Adrenal gland (tissue), 12 donors: ENCODE data around the gene AEBP1. TPM values are rescaled to one million over a fixed set of nuclear protein-coding genes. Genes with fewer than 3 reads are reported as not detected.

Source experiments
- DNase-seq, 7 donors: peaks; one replicate each; pipeline ENCODE4 v3.0.0-alpha.2; 2019 to 2020
- H3K27ac ChIP-seq, 5 donors: fragments of 200-600 bp; sonication (generic) in 4 of 5; 1 replicate in 3 of 5; 2 replicates in 2 of 5; pipeline versions ENCODE4 v1.5.1 to v1.8.0; 2016 to 2020; ENCODE audit warnings: mild to moderate bottlenecking in 1 of 5
- H3K27me3 ChIP-seq: fragments of 200-600 bp; 2 replicates; pipeline ENCODE4 v1.8.0; 2021
- H3K36me3 ChIP-seq, 2 donors: fragments of 200-600 bp; replicated peaks in 1 of 2; 1 replicate in 1 of 2; 2 replicates in 1 of 2; pipeline versions ENCODE4 v1.5.1 to v1.8.0; 2018 to 2022
- H3K4me1 ChIP-seq, 2 donors: fragments of 200-600 bp; replicated peaks in 1 of 2; 1 replicate in 1 of 2; 2 replicates in 1 of 2; pipeline versions ENCODE4 v1.5.1 to v1.8.0; 2018 to 2021
- H3K4me3 ChIP-seq, 4 donors: fragments of 200-600 bp; sonication (generic) in 3 of 4; one replicate each; pipeline ENCODE4 v1.5.1; 2016 to 2018
- H3K9me3 ChIP-seq, 3 donors: fragments of 200-600 bp; sonication (generic) in 1 of 3; replicated peaks in 1 of 3; 1 replicate in 2 of 3; 2 replicates in 1 of 3; pipeline versions ENCODE4 v1.5.1 to v1.8.0; 2016 to 2021
- POLR2A ChIP-seq, 2 donors: fragments of 450-650 bp; IDR thresholded peaks; one replicate each; pipeline ENCODE4 v1.6.1; 2017; ENCODE audit warnings: antibody characterized with exemption in 2 of 2, mild to moderate bottlenecking in 2 of 2, moderate library complexity in 1 of 2
- WGBS, 4 donors: extraction: QIAGEN DNeasy Blood & Tissue Kit in 2 of 4; methylation state at CpG; one replicate each; pipeline versions ENCODE4 v1.1.5 to v1.1.7; 2013 to 2017; 5-methylcytosine and 5-hydroxymethylcytosine counted together
- intact Hi-C, 2 donors: fragments of 100-400 bp; cut with DNase I; formaldehyde crosslinking; loops; one replicate each; pipeline versions ENCODE4 v1.14.1 to v1.15.0; 2022 to 2023
- polyA plus RNA-seq, 3 donors: library from polyadenylated mRNA; stranded (reverse); fragments of 200-250 nt in 2 of 3; fragments of 350-450 nt in 1 of 3; fragmentation: Illumina TruSeq in 1 of 3; extraction: RNeasy Lipid Tissue Mini Kit (QIAGEN cat#74804) in 1 of 3; gene quantifications; one replicate each; pipeline ENCODE4 v1.2.3, GENCODE V29; 2013 to 2014
- total RNA-seq, 9 donors: library from RNA; depleted of rRNA in 4 of 9; stranded (reverse); fragments of >200 nt in 4 of 9; fragments of 120-200 nt in 1 of 9; fragmentation: NEBNext Ultra II Directional in 1 of 9; extraction: Animal tissue kit (Norgen Biotek cat#: 25700) in 1 of 9; gene quantifications; one replicate each; pipeline versions ENCODE4 v1.1.0 to v1.2.4, GENCODE V29; 2013 to 2023
- TF ChIP-seq, protein P1 (sequence below), 6 experiments: fragments of 450-650 bp in 4 of 6; fragments of 200-600 bp in 2 of 6; sonication (generic) in 1 of 6; IDR thresholded peaks; 1 replicate in 5 of 6; 2 replicates in 1 of 6; pipeline versions ENCODE4 v1.5.1 to v1.8.0; 2016 to 2021; ENCODE audit warnings: antibody characterized with exemption in 6 of 6, mild to moderate bottlenecking in 2 of 6, moderate library complexity in 1 of 6
- donor health status: healthy with polysubstance abuse.
- donor health status: Bipolar disorder and iron deficiency.
- donor health status: DM: yes; HTN: yes; CAD: no.
- donor health status: DM: no; HTN: no; CAD: no.
- donor health status: DM: no; HTN: no; CAD: no.
- donor health status: DM: yes; HTN: yes; CAD: no.

The AEBP1 gene
- total and polyA plus RNA-seq, 12 donors: 5.4 to 292 (median 127) TPM

DNA sequence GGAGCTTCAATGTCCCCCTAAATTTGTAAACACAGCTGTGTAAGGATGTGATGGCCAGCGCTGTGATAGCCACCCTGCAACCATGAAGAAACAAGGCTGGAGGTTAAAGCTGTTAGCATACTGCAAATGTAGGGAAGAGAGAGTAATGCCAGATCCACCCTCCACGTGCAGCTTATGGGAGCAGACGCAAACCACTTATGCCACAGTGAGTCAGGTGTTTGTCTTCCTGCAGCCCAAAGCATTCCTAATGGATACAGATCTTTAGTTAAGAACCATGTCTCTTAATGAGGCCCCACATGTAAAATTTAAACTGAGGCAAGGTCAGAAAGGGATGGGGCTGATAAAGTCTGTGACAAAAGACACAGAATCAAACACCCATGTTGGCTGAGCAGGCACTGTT lies 50.6 kb downstream of the AEBP1 start:
- WGBS, 4 donors: 70 to 92% (median 84%) methylated on average over 3 of the region's 3 CpGs
- intact Hi-C loops: no loop called here
- Histone ChIP-seq H3K4me1 (no peaks in the 10 kb centered on the region), H3K27me3 (no peaks in the 10 kb centered on the region), H3K36me3 (no peaks in the 10 kb centered on the region), H3K27ac (no peak overlapping the region), H3K4me3 (no peak overlapping the region), H3K9me3 (no peaks in the 10 kb centered on the region)
- DNase-seq: no peak
- TF ChIP-seq POLR2A (IDR thresholded peaks at IDR 0.05): no peak
- TF ChIP-seq, protein P1, sequence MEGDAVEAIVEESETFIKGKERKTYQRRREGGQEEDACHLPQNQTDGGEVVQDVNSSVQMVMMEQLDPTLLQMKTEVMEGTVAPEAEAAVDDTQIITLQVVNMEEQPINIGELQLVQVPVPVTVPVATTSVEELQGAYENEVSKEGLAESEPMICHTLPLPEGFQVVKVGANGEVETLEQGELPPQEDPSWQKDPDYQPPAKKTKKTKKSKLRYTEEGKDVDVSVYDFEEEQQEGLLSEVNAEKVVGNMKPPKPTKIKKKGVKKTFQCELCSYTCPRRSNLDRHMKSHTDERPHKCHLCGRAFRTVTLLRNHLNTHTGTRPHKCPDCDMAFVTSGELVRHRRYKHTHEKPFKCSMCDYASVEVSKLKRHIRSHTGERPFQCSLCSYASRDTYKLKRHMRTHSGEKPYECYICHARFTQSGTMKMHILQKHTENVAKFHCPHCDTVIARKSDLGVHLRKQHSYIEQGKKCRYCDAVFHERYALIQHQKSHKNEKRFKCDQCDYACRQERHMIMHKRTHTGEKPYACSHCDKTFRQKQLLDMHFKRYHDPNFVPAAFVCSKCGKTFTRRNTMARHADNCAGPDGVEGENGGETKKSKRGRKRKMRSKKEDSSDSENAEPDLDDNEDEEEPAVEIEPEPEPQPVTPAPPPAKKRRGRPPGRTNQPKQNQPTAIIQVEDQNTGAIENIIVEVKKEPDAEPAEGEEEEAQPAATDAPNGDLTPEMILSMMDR (IDR thresholded peaks at IDR 0.05): no peak

DNA sequence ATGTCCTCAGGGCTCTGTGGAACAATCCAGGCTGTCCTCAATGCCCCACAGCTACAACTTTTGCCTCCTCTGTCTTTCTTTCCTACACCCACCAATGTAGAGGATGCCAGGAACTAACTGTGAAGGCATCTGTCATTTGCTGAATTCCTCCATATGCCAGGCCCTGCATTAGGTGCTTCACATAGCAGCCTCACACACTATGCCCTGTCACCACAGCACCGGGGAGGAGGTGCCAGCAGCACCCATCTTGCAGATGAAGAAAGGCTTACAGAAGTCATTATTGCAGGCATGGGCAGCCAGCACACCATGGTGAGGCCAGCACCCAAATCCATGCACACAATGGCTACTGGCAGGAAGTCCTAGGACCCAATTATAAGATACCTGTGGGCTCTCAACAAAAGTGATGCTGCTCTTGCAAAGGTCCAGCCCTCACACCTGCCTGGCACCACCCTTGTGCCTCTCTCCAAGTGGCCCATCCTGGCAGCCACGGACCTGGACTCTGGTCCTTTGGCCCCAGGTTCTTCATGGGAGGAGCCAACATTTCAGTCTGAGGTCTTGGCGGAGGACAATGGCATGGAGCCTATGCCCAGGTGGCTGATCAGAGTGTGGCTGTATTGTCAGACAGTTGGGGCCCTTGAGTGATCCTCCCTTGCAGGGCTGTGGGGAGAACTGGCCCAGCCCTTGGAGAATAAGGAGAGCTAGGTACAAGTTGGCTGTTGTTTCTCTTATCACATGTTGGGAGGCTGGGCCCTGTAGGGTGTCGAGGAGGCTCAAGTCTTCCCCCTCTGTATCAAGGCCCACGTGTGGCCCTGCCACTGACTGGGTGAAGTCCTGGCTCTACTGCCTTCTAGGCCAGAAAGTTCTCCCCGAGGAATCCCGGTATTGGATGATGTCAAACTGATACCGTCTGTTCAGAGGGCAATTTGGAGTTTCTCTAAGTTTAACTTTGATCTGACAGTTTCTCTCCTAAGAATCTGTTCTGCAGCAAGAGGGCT lies 51.3 kb downstream of the AEBP1 start:
- H3K4me3 ChIP-seq: no peak overlapping the region
- no peak for DNase-seq
- WGBS, 4 donors: 72 to 87% (median 83%) methylated on average over 7 to 8 of the region's 8 CpGs
- H3K4me1 ChIP-seq: no peaks in the 10 kb centered on the region
- H3K36me3 ChIP-seq: no peaks in the 10 kb centered on the region
- no peaks in the 10 kb centered on the region for H3K9me3 ChIP-seq
- intact Hi-C loops: no loop called here
- H3K27me3 ChIP-seq: no peaks in the 10 kb centered on the region
- no peak overlapping the region for H3K27ac ChIP-seq
- TF ChIP-seq POLR2A (IDR thresholded peaks at IDR 0.05): no peak
- TF ChIP-seq, protein P1 (IDR thresholded peaks at IDR 0.05): no peak

DNA sequence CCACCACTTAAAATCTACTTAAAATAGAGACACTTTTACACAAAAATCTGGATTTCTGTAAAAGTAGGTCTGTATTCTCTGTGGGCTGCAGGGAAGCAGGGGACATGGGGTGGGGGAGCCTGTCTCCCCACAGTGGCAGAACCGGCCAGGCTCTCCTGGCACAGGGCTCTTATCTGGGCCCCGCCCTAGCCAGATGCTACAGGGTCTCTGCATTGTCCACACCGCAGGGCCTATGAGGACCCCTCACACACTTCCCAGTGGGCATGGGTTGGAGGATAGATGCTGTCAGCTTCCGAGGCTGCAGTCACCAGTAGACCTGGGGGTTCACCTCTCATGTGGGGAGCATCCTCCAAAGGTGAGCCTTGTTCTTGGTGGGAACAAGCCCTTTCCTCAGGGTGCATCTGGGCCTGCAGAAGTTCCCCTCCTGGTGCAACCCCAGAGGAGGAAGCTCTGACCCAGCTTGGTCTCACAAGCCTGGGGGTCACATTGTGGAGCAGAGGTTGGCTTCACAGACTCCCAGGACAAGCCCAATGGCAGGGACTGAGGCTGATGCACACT lies 52.4 kb downstream of the AEBP1 start:
- Histone ChIP-seq H3K27me3 (no peaks in the 10 kb centered on the region), H3K4me1 (no peaks in the 10 kb centered on the region), H3K36me3 (no peaks in the 10 kb centered on the region), H3K27ac (no peak overlapping the region), H3K9me3 (no peaks in the 10 kb centered on the region), H3K4me3 (no peak overlapping the region)
- DNase-seq: no peak
- 81 to 92% (median 86%) methylated on average over 4 of the region's 4 CpGs for WGBS, 4 donors
- TF ChIP-seq POLR2A (IDR thresholded peaks at IDR 0.05): no peak
- TF ChIP-seq, protein P1 (IDR thresholded peaks at IDR 0.05): no peak
- intact Hi-C loops: no loop called here
